Measurements from ENCODE around the gene BBS5. TPM values are rescaled to one million over a fixed set of nuclear protein-coding genes. Genes with fewer than 3 reads are reported as not detected.

Gene BBS5
- total RNA-seq, 1 donor from 2014 or later: 8.7 TPM

- no peaks in the 10 kb centered on the region for H3K36me3 ChIP-seq (ENCODE audit: control insufficient read depth, insufficient read depth, low read length)
- no peak overlapping the region for H3K4me3 ChIP-seq (ENCODE audit: low read depth, low read length)
- no peak for TF ChIP-seq CTCF (IDR thresholded peaks at IDR 0.05; ENCODE audit: insufficient read depth, low read length, poor library complexity, severe bottlenecking)
- no peaks in the 10 kb centered on the region for H3K27me3 ChIP-seq (ENCODE audit: control insufficient read depth, insufficient read depth, low read length)
- DNase-seq (ENCODE audit: low read depth): no peak
Measured at GRCh38 chr2:169478339-169478738, 955 bp upstream of the BBS5 start.

GRCh38 chr2:169478745-169479256, 493 bp upstream of the BBS5 start:
- Histone ChIP-seq H3K27me3 (ENCODE audit: control insufficient read depth, insufficient read depth, low read length) (no peaks in the 10 kb centered on the region), H3K36me3 (ENCODE audit: control insufficient read depth, insufficient read depth, low read length) (peaks cover 2% of the 10 kb centered on the region), H3K4me3 (ENCODE audit: low read depth, low read length) (peak overlapping the region; percentile 60)
- no peak for TF ChIP-seq CTCF (IDR thresholded peaks at IDR 0.05; ENCODE audit: insufficient read depth, low read length, poor library complexity, severe bottlenecking)
- no peak for DNase-seq (ENCODE audit: low read depth)

GRCh38 chr2:169480079-169480465, 778 bp downstream of the BBS5 start:
- Histone ChIP-seq H3K36me3 (ENCODE audit: control insufficient read depth, insufficient read depth, low read length) (peaks cover 2% of the 10 kb centered on the region), H3K4me3 (ENCODE audit: low read depth, low read length) (peak overlapping the region; percentile 60), H3K27me3 (ENCODE audit: control insufficient read depth, insufficient read depth, low read length) (no peaks in the 10 kb centered on the region)
- no peak for TF ChIP-seq CTCF (IDR thresholded peaks at IDR 0.05; ENCODE audit: insufficient read depth, low read length, poor library complexity, severe bottlenecking)
- no peak for DNase-seq (ENCODE audit: low read depth)

- Histone ChIP-seq H3K36me3 (ENCODE audit: control insufficient read depth, insufficient read depth, low read length) (peaks cover 2% of the 10 kb centered on the region), H3K4me3 (ENCODE audit: low read depth, low read length) (no peak overlapping the region), H3K27me3 (ENCODE audit: control insufficient read depth, insufficient read depth, low read length) (no peaks in the 10 kb centered on the region)
- no peak for DNase-seq (ENCODE audit: low read depth)
- no peak for TF ChIP-seq CTCF (IDR thresholded peaks at IDR 0.05; ENCODE audit: insufficient read depth, low read length, poor library complexity, severe bottlenecking)
Measured at GRCh38 chr2:169485650-169486138, 6.4 kb downstream of the BBS5 start.

- H3K27me3 ChIP-seq (ENCODE audit: control insufficient read depth, insufficient read depth, low read length): no peaks in the 10 kb centered on the region
- DNase-seq (ENCODE audit: low read depth): no peak
- H3K36me3 ChIP-seq (ENCODE audit: control insufficient read depth, insufficient read depth, low read length): peaks cover 2% of the 10 kb centered on the region
- H3K4me3 ChIP-seq (ENCODE audit: low read depth, low read length): no peak overlapping the region
- TF ChIP-seq CTCF (IDR thresholded peaks at IDR 0.05; ENCODE audit: insufficient read depth, low read length, poor library complexity, severe bottlenecking): no peak
Measured at GRCh38 chr2:169486487-169486886, 7.2 kb downstream of the BBS5 start.

- no peaks in the 10 kb centered on the region for H3K27me3 ChIP-seq (ENCODE audit: control insufficient read depth, insufficient read depth, low read length)
- TF ChIP-seq CTCF (IDR thresholded peaks at IDR 0.05; ENCODE audit: insufficient read depth, low read length, poor library complexity, severe bottlenecking): no peak
- no peak for DNase-seq (ENCODE audit: low read depth)
- H3K36me3 ChIP-seq (ENCODE audit: control insufficient read depth, insufficient read depth, low read length): no peaks in the 10 kb centered on the region
- H3K4me3 ChIP-seq (ENCODE audit: low read depth, low read length): no peak overlapping the region
Measured at GRCh38 chr2:169490834-169491233, 11.5 kb downstream of the BBS5 start.

All from kidney epithelial cell (primary cell).